GM19328 (cell line): ENCODE results near the gene BCAP31.

Experiments used
- ATAC-seq: cut with Tn5 transposase; IDR thresholded peaks from one replicate; pipeline ENCODE4 v1.9.1; 2021; ENCODE audit warnings: mild to moderate bottlenecking, moderate library complexity; ENCODE audit not compliant: unreplicated experiment

Gene BCAP31

GRCh38 chrX:153657161-153657560 lies 67.0 kb downstream of the BCAP31 start:
- no peak for ATAC-seq

DNA sequence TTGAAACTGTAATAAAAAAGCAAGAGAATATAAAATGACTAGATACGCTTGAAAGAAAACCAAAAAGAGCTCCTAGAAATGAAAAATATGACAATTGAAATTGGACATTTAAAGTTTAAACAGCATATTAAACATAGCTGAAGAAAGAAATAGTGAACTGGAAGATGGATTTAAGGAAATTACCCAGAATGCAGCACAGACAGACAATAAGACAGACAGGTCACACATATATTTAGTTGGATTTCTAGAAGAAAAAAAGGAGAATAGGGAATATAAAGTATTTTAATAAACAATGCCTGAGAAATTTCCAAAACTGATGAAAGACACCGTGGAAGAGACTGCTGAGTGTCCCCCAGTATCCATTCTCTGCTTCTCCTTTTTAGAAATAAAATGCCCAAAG lies 70.6 kb downstream of the BCAP31 start:
- no peak for ATAC-seq

DNA sequence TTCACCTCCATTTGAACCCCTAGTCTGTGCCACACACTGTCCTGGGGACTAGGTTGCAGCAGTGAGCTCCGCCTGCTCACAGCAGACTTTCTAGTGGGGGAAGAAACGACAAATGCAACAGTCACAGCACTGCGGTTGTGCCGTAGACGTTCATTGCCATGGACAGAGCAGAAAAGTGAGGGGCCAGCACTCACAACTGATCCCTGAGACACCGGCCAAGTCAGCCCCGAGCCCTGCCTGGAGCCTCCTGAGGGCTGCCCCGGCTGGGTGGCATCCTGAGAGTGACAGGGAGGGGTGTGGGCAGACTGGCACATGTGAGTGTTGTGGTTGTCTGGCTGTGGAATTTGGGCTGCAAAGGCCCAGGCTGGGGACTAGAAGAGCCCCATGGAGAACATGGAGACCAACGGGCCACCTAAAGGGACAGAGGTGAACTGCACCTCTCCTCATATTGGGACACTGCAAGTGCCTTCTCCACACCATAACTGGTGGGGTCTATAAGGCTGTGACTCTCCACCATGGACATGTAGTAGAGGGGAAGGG lies 72.6 kb downstream of the BCAP31 start:
- ATAC-seq, result no peak

GRCh38 chrX:153650959-153651358 lies 73.2 kb downstream of the BCAP31 start:
- ATAC-seq, result no peak
